GM23338 (cell line): ENCODE results near the gene UBAC2. TPM values are rescaled to one million over a fixed set of nuclear protein-coding genes. Genes with fewer than 3 reads are reported as not detected.
A peak's percentile ranks its signal among the peaks of the same experiment; 100 is the strongest.

Source experiments
- ATAC-seq: fragments of 200-7000 bp; cut with Tn5 transposase; 3 replicates; pipeline ENCODE4 v1.9.1; 2020
- DNase-seq: peaks from one replicate; pipeline ENCODE4 v3.0.0-alpha.2; 2015; ENCODE audit warnings: low spot score
- H2AFZ ChIP-seq: fragments of 200-600 bp; sonication (generic); 2 replicates; pipeline ENCODE4 v1.8.0; 2016; ENCODE audit warnings: antibody characterized with exemption, mild to moderate bottlenecking, moderate library complexity
- H3F3A ChIP-seq: fragments of 200-600 bp; sonication (generic); replicated peaks from 2 replicates; pipeline ENCODE4 v1.8.0; 2017; ENCODE audit warnings: antibody characterized with exemption, mixed run types, low read depth
- H3K27ac ChIP-seq: fragments of 200-600 bp; sonication (generic); 2 replicates; pipeline ENCODE4 v1.6.1; 2016; ENCODE audit warnings: low read depth
- H3K27me3 ChIP-seq: fragments of 200-600 bp; sonication (generic); 2 replicates; pipeline ENCODE4 v1.8.0; 2016; ENCODE audit warnings: mild to moderate bottlenecking, mixed run types, moderate library complexity; ENCODE audit not compliant: insufficient read depth
- H3K36me3 ChIP-seq: fragments of 200-600 bp; sonication (generic); 2 replicates; pipeline ENCODE4 v1.8.0; 2016; ENCODE audit warnings: mild to moderate bottlenecking; ENCODE audit not compliant: insufficient read depth
- H3K4me1 ChIP-seq: fragments of 200-600 bp; sonication (generic); 2 replicates; pipeline ENCODE4 v1.8.0; 2016; ENCODE audit warnings: mild to moderate bottlenecking, moderate library complexity; ENCODE audit not compliant: insufficient read depth
- H3K4me2 ChIP-seq: fragments of 200-600 bp; sonication (generic); 2 replicates; pipeline ENCODE4 v1.7.1; 2017; ENCODE audit warnings: mixed run types
- H3K4me3 ChIP-seq: fragments of 200-600 bp; sonication (generic); 2 replicates; pipeline ENCODE4 v1.6.1; 2016; ENCODE audit warnings: mixed run types
- H3K79me2 ChIP-seq: fragments of 200-600 bp; sonication (generic); replicated peaks from 2 replicates; pipeline ENCODE4 v1.8.0; 2017; ENCODE audit warnings: mild to moderate bottlenecking; ENCODE audit not compliant: insufficient read depth
- H3K9me2 ChIP-seq: fragments of 200-600 bp; sonication (generic); 2 replicates; pipeline ENCODE4 v1.8.0; 2017; ENCODE audit not compliant: insufficient read depth
- H4K20me1 ChIP-seq: fragments of 200-600 bp; sonication (generic); replicated peaks from 2 replicates; pipeline ENCODE4 v1.8.0; 2017; ENCODE audit warnings: mild to moderate bottlenecking; ENCODE audit not compliant: insufficient read depth
- H3K27ac Mint-ChIP-seq: 2 replicates; pipeline ENCODE4 v1.8.0; 2020; ENCODE audit warnings: inconsistent platforms, mild to moderate bottlenecking, moderate library complexity, mixed read lengths
- H3K27me3 Mint-ChIP-seq: 3 replicates; pipeline ENCODE4 v1.8.0; 2022; ENCODE audit warnings: low read depth, mild to moderate bottlenecking, moderate library complexity, mixed read lengths, inconsistent platforms; ENCODE audit not compliant: insufficient read depth, poor library complexity
- H3K36me3 Mint-ChIP-seq: 3 replicates; pipeline ENCODE4 v1.8.0; 2021; ENCODE audit warnings: low read depth, mild to moderate bottlenecking, inconsistent platforms, moderate library complexity, mixed read lengths
- H3K4me1 Mint-ChIP-seq: 3 replicates; pipeline ENCODE4 v1.8.0; 2020; ENCODE audit warnings: mild to moderate bottlenecking, inconsistent platforms, mixed read lengths
- H3K4me3 Mint-ChIP-seq: 3 replicates; pipeline ENCODE4 v1.8.0; 2021; ENCODE audit warnings: moderate library complexity, mild to moderate bottlenecking, inconsistent platforms, mixed read lengths
- H3K9me3 Mint-ChIP-seq: 3 replicates; pipeline ENCODE4 v1.8.0; 2020; ENCODE audit warnings: moderate library complexity, mild to moderate bottlenecking, inconsistent platforms, mixed read lengths
- CREB1 ChIP-seq: fragments of 250-450 bp; sonication (Bioruptor Pico); IDR thresholded peaks from 2 replicates; pipeline ENCODE4 v1.5.0; 2020; ENCODE audit warnings: low read depth, mild to moderate bottlenecking, moderate library complexity
- EZH2 ChIP-seq: fragments of 200-600 bp; sonication (generic); IDR thresholded peaks from one replicate; pipeline ENCODE4 v1.8.0; 2017; ENCODE audit warnings: antibody characterized with exemption, mild to moderate bottlenecking, low read depth; ENCODE audit not compliant: unreplicated experiment
- JUNB ChIP-seq: IDR thresholded peaks from one replicate; pipeline ENCODE4 v1.6.1; 2016; ENCODE audit warnings: antibody characterized with exemption; ENCODE audit not compliant: unreplicated experiment
- ZNF114 ChIP-seq: fragments of 250-450 bp; sonication (Bioruptor Pico); IDR thresholded peaks from 2 replicates; pipeline ENCODE4 v1.5.0; 2020; ENCODE audit warnings: mild to moderate bottlenecking, moderate library complexity
- polyA plus RNA-seq: library from polyadenylated mRNA; unstranded; fragments of >200 nt; fragmentation: Nextera tagmentation; extraction: Ambion mirVana; gene quantifications from 2 replicates; pipeline ENCODE4 v1.2.1, GENCODE V29; 2016
- total RNA-seq: library from RNA; depleted of rRNA; stranded (reverse); fragments of >200 nt; shearing (Covaris generic); gene quantifications from 2 replicates; pipeline ENCODE4 v1.2.3, GENCODE V29; 2014
- TF ChIP-seq, protein P1 (sequence below): fragments of 250-450 bp; sonication (Bioruptor Pico); IDR thresholded peaks from 2 replicates; pipeline ENCODE4 v1.5.0; 2020; ENCODE audit warnings: mild to moderate bottlenecking, moderate library complexity

The UBAC2 gene
- total and polyA plus RNA-seq, 2 experiments from 2014 or later = 37.9 to 76.9 TPM

DNA sequence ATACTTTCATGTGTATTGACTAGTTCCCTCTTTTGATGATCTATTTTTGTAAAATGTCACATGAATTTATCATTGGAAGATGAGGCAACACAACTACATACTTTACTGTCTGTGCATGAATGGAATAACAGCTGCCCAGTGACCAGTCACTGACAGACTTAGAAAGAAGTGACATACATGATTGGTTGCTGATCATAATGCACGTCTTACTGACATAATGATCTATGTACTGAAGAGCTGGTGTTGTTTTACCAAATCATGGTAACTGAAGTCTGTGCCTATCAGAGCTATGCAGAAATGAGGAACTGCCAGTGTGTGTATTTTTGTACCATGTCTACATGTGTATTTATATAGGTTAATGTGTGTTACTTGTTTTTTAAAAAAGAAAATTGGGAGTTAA lies 31.1 kb downstream of the UBAC2 start:
- H3K9me3 Mint-ChIP-seq = no peaks in the 10 kb centered on the region
- no peak for TF ChIP-seq ZNF114
- peaks cover 83% of the 10 kb centered on the region for H3K79me2 ChIP-seq

DNA sequence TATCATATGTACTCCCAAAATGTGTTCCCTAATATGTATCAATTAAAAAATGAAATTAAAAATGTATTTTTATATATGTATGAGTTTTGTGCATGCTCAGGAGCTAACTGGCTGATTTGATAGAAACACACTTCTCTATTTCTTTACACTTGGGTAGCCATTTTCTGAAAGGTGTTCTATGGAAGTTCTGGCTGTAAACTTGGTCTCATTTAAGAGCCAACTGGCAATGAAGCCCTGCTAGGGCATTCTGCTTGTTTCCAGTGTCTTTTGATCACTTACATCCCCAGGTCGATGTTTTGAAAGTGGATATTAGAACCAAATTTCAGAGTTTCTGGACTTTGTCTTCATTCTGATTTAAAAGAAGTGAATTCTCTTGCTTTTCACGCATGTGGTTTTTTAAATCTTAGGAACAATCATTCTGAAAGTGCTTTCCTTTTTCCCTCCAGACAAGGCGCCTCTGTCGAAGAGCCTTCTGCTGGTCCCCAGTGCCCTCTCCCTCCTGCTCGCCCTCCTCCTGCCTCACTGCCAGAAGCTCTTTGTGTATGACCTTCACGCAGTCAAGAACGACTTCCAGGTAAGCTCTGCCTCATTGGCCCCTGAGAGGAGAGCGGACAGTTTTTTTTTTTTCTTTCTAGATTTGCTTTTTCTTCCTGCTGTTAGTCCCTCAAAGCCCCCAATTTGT lies 37.5 kb downstream of the UBAC2 start:
- no peaks in the 10 kb centered on the region for H3K4me1 ChIP-seq
- peaks cover 11% of the 10 kb centered on the region; the same call in 1 of the 2 replicates for H4K20me1 ChIP-seq
- Mint-ChIP-seq H3K4me1 (no peaks in the 10 kb centered on the region), H3K36me3 (peaks cover 32% of the 10 kb centered on the region), H3K27ac (no peak overlapping the region; the same call in 1 of the 2 replicates), H3K9me3 (peaks cover 9% of the 10 kb centered on the region), H3K27me3 (no peaks in the 10 kb centered on the region), H3K4me3 (no peak overlapping the region)
- H3K4me2 ChIP-seq = no peak overlapping the region
- 0 out of 2 replicates have a peak overlapping the region, but pooled peaks have one; percentile 42 for H3K27ac ChIP-seq
- no peak overlapping the region for H3K4me3 ChIP-seq
- H3K9me2 ChIP-seq = no peaks in the 10 kb centered on the region
- H3F3A ChIP-seq = no peaks in the 10 kb centered on the region
- no peaks in the 10 kb centered on the region for H3K27me3 ChIP-seq
- ATAC-seq (no peak; the same call in 2 of the 3 replicates), DNase-seq (no peak)
- H3K79me2 ChIP-seq = peaks cover 32% of the 10 kb centered on the region
- TF ChIP-seq CREB1 (CRISPR knock-in tag) (no peak), JUNB (no peak), EZH2 (no peak)
- TF ChIP-seq, protein P1, sequence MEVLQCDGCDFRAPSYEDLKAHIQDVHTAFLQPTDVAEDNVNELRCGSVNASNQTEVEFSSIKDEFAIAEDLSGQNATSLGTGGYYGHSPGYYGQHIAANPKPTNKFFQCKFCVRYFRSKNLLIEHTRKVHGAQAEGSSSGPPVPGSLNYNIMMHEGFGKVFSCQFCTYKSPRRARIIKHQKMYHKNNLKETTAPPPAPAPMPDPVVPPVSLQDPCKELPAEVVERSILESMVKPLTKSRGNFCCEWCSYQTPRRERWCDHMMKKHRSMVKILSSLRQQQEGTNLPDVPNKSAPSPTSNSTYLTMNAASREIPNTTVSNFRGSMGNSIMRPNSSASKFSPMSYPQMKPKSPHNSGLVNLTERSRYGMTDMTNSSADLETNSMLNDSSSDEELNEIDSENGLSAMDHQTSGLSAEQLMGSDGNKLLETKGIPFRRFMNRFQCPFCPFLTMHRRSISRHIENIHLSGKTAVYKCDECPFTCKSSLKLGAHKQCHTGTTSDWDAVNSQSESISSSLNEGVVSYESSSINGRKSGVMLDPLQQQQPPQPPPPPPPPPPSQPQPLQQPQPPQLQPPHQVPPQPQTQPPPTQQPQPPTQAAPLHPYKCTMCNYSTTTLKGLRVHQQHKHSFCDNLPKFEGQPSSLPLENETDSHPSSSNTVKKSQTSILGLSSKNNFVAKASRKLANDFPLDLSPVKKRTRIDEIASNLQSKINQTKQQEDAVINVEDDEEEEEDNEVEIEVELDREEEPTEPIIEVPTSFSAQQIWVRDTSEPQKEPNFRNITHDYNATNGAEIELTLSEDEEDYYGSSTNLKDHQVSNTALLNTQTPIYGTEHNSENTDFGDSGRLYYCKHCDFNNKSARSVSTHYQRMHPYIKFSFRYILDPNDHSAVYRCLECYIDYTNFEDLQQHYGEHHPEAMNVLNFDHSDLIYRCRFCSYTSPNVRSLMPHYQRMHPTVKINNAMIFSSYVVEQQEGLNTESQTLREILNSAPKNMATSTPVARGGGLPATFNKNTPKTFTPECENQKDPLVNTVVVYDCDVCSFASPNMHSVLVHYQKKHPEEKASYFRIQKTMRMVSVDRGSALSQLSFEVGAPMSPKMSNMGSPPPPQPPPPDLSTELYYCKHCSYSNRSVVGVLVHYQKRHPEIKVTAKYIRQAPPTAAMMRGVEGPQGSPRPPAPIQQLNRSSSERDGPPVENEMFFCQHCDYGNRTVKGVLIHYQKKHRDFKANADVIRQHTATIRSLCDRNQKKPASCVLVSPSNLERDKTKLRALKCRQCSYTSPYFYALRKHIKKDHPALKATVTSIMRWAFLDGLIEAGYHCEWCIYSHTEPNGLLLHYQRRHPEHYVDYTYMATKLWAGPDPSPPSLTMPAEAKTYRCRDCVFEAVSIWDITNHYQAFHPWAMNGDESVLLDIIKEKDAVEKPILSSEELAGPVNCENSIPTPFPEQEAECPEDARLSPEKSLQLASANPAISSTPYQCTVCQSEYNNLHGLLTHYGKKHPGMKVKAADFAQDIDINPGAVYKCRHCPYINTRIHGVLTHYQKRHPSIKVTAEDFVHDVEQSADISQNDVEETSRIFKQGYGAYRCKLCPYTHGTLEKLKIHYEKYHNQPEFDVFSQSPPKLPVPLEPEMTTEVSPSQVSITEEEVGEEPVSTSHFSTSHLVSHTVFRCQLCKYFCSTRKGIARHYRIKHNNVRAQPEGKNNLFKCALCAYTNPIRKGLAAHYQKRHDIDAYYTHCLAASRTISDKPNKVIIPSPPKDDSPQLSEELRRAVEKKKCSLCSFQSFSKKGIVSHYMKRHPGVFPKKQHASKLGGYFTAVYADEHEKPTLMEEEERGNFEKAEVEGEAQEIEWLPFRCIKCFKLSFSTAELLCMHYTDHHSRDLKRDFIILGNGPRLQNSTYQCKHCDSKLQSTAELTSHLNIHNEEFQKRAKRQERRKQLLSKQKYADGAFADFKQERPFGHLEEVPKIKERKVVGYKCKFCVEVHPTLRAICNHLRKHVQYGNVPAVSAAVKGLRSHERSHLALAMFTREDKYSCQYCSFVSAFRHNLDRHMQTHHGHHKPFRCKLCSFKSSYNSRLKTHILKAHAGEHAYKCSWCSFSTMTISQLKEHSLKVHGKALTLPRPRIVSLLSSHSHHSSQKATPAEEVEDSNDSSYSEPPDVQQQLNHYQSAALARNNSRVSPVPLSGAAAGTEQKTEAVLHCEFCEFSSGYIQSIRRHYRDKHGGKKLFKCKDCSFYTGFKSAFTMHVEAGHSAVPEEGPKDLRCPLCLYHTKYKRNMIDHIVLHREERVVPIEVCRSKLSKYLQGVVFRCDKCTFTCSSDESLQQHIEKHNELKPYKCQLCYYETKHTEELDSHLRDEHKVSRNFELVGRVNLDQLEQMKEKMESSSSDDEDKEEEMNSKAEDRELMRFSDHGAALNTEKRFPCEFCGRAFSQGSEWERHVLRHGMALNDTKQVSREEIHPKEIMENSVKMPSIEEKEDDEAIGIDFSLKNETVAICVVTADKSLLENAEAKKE = no peak
- peaks cover 13% of the 10 kb centered on the region for H3K36me3 ChIP-seq
- no peak overlapping the region for H2AFZ ChIP-seq

More for the DNA sequence above, 31.1 kb downstream of the UBAC2 start:
- peaks cover 2% of the 10 kb centered on the region for H3K27me3 Mint-ChIP-seq
- H3K4me2 ChIP-seq = no peak overlapping the region
- H3K4me1 Mint-ChIP-seq = peaks cover 15% of the 10 kb centered on the region
- H3K27ac ChIP-seq = no peak overlapping the region
- no peaks in the 10 kb centered on the region for H3K36me3 ChIP-seq
- no peak overlapping the region for H3K27ac Mint-ChIP-seq
- H3K4me3 ChIP-seq = no peak overlapping the region
- H2AFZ ChIP-seq = no peak overlapping the region
- no peak overlapping the region for H3K4me3 Mint-ChIP-seq
- no peaks in the 10 kb centered on the region for H3K27me3 ChIP-seq
- H3K9me2 ChIP-seq = no peaks in the 10 kb centered on the region
- H3K4me1 ChIP-seq = no peaks in the 10 kb centered on the region
- DNase-seq = no peak
- H4K20me1 ChIP-seq = peaks cover 36% of the 10 kb centered on the region
- H3F3A ChIP-seq = no peaks in the 10 kb centered on the region
- ATAC-seq = no peak
- H3K36me3 Mint-ChIP-seq = no peaks in the 10 kb centered on the region
